HUES48 (cell line): ENCODE measurements around the gene GFOD1.

Experiments used
- H3K27ac ChIP-seq: one replicate; pipeline ENCODE4 v1.7.0; 2013; ENCODE audit warnings: low read depth, low read length, inconsistent platforms
- H3K27me3 ChIP-seq: 2 replicates; pipeline ENCODE4 v1.6.1; 2013; ENCODE audit warnings: mild to moderate bottlenecking, low read length; ENCODE audit not compliant: control insufficient read depth, insufficient read depth
- H3K36me3 ChIP-seq: 2 replicates; pipeline ENCODE4 v1.6.1; 2013; ENCODE audit warnings: low read length; ENCODE audit not compliant: control insufficient read depth, insufficient read depth
- H3K4me1 ChIP-seq: 2 replicates; pipeline ENCODE4 v1.6.1; 2013; ENCODE audit warnings: mild to moderate bottlenecking, low read length; ENCODE audit not compliant: control insufficient read depth, insufficient read depth
- H3K4me3 ChIP-seq: 2 replicates; pipeline ENCODE4 v1.5.1; 2013; ENCODE audit warnings: mild to moderate bottlenecking, low read depth, low read length
- H3K9ac ChIP-seq: 2 replicates; pipeline ENCODE4 v1.6.1; 2013; ENCODE audit warnings: mild to moderate bottlenecking, low read depth, low read length, moderate library complexity
- H3K9me3 ChIP-seq: 2 replicates; pipeline ENCODE4 v1.6.1; 2013; ENCODE audit warnings: low read length; ENCODE audit not compliant: control insufficient read depth, insufficient read depth

Gene GFOD1

DNA sequence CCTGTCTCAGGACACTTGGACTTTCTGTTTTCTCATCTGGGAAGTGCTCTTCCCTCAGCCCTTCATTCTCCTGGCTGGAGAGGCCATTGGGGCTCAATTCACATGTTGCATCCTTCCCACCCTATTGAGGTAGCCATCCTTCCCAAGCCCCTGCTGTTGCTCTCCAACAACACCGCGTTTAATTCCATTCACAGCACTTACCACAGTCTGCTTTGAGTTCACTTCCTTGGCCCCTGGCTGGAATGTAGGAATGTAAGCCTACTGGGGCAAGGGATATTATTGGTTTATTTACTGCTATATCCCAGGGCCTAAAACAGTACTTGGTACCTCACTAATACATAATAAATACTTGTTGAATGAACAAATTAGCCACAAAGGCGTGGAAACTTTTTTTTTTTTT is 6.7 kb upstream of the GFOD1 start:
- peaks cover 7% of the 10 kb centered on the region for H3K27me3 ChIP-seq
- H3K9ac ChIP-seq: no peak overlapping the region
- no peak overlapping the region for H3K27ac ChIP-seq
- no peak overlapping the region for H3K4me3 ChIP-seq
- peaks cover 19% of the 10 kb centered on the region for H3K4me1 ChIP-seq
- H3K36me3 ChIP-seq: no peaks in the 10 kb centered on the region
- H3K9me3 ChIP-seq: no peaks in the 10 kb centered on the region

DNA sequence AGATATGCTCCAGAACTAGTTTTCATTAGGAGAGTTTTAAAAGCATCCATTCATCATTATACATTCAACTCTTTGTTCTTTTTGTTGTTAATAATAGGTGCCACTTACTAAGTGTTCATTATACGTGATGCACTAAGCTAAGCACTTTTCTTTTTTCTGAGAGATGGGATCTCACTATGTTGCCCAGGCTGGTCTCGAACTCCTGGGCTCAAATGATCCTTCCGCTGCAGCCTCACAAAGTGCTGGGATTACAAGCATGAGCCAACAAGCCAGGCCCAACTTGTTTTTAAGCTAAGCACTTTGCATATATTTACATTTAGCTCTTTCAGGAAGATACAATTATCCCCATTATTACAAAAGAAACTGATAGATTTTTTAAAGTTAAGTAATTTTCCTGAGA is 5.7 kb upstream of the GFOD1 start:
- Histone ChIP-seq H3K27ac (no peak overlapping the region), H3K36me3 (no peaks in the 10 kb centered on the region), H3K4me1 (peaks cover 19% of the 10 kb centered on the region), H3K9ac (no peak overlapping the region), H3K9me3 (no peaks in the 10 kb centered on the region), H3K27me3 (peaks cover 16% of the 10 kb centered on the region), H3K4me3 (no peak overlapping the region)

DNA sequence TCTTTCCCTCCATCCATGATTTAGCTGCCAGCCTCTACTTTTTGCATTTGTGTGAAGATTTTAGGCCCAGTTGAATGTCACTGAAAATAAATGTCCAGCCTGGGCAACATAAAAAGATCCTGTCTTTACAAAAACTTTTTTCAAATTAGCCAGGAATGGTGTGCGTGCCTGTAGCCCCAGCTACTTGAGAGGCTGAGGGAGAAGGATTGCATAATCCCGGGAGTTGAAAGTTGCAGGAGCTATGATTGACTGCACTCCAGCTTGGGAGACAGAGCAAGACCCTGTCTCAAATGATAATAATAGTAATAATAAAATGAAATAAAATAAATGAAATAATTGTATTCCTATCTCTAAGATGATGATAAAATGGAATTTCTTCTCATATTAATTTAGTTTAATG is 5.0 kb upstream of the GFOD1 start:
- no peak overlapping the region for H3K27ac ChIP-seq
- no peaks in the 10 kb centered on the region for H3K36me3 ChIP-seq
- peaks cover 16% of the 10 kb centered on the region for H3K27me3 ChIP-seq
- no peaks in the 10 kb centered on the region for H3K9me3 ChIP-seq
- no peak overlapping the region for H3K9ac ChIP-seq
- H3K4me3 ChIP-seq: no peak overlapping the region
- peaks cover 19% of the 10 kb centered on the region for H3K4me1 ChIP-seq

DNA sequence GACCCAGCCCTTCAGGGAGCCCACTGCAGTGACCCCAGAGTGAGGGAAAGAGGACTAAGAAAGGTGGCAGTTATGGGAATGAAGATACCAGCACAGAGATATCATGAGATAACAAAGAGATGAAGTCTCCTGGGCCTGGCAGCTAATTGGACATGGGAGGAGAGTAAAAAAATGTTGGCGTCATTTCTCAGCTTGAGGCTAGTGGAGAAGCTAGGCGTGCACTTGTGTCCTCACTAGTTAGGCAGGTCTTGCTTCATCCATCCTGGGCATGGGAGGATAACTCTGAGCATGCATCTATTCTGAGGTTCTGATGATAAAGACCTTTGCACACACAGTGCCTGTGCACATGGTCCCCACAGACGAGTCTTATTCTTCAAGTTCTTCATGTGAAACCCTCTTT is 4.1 kb upstream of the GFOD1 start:
- H3K4me1 ChIP-seq: peaks cover 15% of the 10 kb centered on the region
- no peak overlapping the region for H3K4me3 ChIP-seq
- no peaks in the 10 kb centered on the region for H3K36me3 ChIP-seq
- H3K9ac ChIP-seq: no peak overlapping the region
- peaks cover 20% of the 10 kb centered on the region for H3K27me3 ChIP-seq
- H3K9me3 ChIP-seq: no peaks in the 10 kb centered on the region
- H3K27ac ChIP-seq: no peak overlapping the region

DNA sequence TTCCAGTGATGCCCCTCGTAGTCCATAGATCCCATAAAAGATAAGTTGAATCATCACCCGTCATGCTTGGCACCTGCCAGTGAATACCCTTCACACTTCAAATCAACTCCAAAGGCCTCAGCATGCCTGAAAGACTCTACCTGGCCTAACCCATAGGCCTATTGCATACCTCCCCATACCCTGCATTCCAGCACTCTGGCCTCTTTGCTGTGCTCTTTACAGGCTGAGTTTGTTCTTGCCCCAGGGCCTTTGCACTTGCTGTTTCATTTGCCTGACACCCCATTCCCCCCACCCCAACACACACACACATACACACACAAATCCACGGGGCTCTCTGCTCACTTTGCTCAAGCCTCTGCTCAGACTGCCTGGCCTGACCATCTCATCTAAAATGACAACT is 3.0 kb upstream of the GFOD1 start:
- Histone ChIP-seq H3K36me3 (no peaks in the 10 kb centered on the region), H3K9me3 (no peaks in the 10 kb centered on the region), H3K27ac (no peak overlapping the region), H3K9ac (no peak overlapping the region), H3K27me3 (peaks cover 31% of the 10 kb centered on the region), H3K4me1 (peaks cover 7% of the 10 kb centered on the region), H3K4me3 (no peak overlapping the region)

DNA sequence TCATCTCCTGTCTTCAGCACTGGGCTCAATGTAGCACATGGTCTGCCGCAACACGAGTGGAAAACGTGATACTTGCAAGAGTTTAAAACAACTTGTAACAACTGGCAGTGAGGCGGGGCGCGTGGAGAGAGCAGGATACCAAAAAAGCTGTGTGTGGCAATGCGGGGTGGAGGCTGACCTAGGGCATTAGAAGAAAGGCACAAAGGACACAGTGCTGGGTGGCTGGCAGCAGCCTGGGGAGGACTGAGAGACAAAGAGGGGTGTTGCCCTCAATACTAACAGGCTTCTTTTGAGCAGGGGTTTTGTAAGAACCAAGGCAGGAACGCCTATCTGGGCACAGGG is 1.5 kb upstream of the GFOD1 start:
- Histone ChIP-seq H3K9ac (no peak overlapping the region), H3K4me3 (no peak overlapping the region)

DNA sequence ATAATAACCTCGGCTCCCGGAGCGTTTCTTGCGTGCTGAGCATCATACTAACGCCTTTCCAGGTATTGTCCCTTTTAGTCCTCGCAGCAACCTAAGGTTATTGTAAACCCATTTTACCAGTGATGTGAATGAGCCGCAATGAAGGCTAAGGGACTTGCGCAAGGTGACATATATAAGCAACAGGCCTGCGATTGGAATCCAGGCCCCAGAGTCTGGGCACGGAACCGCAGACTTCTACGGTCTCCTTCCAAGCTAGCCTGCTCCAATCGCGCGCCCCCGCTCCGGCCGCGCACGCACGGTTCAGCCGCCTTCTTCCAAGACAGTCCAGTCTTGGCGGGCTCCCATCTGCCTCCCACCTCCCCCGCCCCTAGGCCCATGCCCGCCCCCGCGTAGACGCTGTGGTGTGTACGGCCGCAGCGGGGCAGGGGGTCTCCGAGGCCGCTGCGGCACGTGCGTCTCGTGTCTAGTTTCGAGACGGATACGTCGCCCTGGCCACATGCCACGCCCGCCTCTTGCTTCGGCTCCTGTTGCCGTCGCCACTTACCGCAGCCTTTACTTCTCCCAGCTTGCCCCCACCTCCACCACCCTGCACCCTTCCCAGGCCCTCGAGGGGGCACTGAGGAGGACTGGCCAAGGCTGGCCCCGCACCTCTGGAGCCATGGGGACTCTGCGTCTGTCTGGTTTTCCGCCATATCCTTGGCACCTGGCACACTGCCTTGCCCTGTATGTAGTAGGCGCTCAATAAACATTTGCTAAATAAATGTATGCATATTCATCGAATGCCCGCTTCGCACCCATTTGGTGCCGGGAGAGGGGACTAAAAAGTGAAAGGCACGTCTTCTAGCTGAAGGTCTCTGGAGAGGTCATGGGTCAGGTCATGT is 855 bp upstream of the GFOD1 start:
- no peak overlapping the region for H3K9ac ChIP-seq
- H3K9me3 ChIP-seq: no peaks in the 10 kb centered on the region
- no peak overlapping the region for H3K27ac ChIP-seq
- peak overlapping the region; percentile 64 for H3K4me3 ChIP-seq
- no peaks in the 10 kb centered on the region for H3K36me3 ChIP-seq
- peaks cover 50% of the 10 kb centered on the region for H3K27me3 ChIP-seq
- peaks cover 12% of the 10 kb centered on the region for H3K4me1 ChIP-seq

More for the DNA sequence above, 1.5 kb upstream of the GFOD1 start:
- Histone ChIP-seq H3K36me3 (no peaks in the 10 kb centered on the region), H3K27me3 (peaks cover 47% of the 10 kb centered on the region), H3K9me3 (no peaks in the 10 kb centered on the region), H3K27ac (no peak overlapping the region), H3K4me1 (peaks cover 12% of the 10 kb centered on the region)

DNA sequence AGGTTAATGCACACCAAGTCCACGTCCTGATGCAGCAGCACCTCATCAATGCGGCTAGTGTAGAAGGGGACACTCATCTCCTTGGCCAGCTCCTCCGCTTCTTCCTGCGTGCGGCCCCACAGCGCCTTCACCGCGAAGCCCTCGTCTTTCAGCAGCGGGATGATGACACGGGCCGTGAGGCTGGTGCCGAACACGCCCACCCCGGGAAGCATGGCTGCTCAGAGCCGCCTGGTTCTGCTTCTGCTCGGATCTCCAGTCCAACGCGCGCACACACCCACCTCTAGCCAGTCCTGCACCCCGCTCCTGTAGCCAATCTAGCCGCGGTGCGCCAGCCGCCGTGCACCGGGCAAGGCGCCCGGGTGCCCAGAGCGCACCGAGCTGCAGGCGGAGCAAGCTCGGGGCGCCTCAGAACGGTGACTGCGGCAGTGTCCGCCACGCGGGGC is 700 bp downstream of the GFOD1 start:
- Histone ChIP-seq H3K9me3 (no peaks in the 10 kb centered on the region), H3K9ac (no peak overlapping the region; the same call in 1 of the 2 replicates), H3K27ac (no peak overlapping the region), H3K36me3 (no peaks in the 10 kb centered on the region), H3K27me3 (peaks cover 50% of the 10 kb centered on the region), H3K4me3 (peak overlapping the region; percentile 76), H3K4me1 (peaks cover 12% of the 10 kb centered on the region)

DNA sequence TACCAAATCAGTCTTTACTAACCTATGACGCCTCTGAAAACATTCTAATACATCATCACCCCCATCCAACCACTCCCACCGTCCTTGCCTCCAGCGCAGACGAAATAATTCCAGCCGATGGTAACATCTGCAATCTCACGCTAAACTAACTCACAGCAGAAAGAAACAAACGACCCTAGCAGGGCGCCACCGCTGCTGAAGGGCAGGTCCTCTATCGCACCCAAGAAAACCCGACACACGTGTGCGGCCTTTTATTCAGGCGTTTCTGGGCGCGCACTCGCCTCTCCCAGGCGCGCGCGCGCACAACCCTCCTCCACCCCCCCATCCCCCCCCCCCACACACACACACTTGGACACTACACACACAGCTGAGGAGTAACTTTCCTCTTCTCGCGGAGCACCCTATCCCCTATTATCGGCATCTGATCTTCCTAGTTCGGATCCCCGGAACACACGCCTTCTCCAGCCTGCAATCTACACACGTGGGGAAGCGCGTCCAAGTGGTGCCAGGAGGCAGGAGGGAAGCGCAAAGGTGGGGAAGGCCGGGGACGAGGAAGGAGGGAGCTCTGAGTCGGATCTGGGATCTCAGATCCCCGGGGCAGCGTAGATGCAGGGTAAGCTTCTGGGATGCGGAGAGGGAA is 1.4 kb downstream of the GFOD1 start:
- peaks cover 12% of the 10 kb centered on the region for H3K4me1 ChIP-seq
- peaks cover 50% of the 10 kb centered on the region for H3K27me3 ChIP-seq
- no peak overlapping the region for H3K27ac ChIP-seq
- H3K4me3 ChIP-seq: peak overlapping the region; percentile 76
- H3K9ac ChIP-seq: peak overlapping the region; percentile 10; the same call in 1 of the 2 replicates
- no peaks in the 10 kb centered on the region for H3K36me3 ChIP-seq
- no peaks in the 10 kb centered on the region for H3K9me3 ChIP-seq

DNA sequence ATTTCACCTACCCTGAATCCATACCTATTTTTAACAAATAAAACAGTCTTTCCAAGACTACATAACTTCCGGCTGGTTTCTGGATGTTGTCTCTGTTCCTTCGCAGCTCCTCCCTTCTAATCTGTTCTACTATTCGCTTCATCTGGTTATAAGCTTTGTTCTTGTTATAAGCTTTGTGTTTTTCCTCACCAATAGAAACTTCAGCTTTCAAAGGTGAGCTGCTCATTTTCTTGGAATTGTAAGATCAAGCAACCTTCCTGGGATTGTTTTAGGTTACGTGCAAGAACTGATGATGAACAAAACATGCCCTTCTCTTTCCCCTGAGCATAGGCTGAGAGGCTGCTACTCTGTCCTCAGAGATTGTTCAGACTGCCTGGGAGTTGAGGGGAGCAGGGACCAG is 2.1 kb downstream of the GFOD1 start:
- H3K9ac ChIP-seq: peak overlapping the region; percentile 10; the same call in 1 of the 2 replicates
- H3K4me3 ChIP-seq: peak overlapping the region; percentile 76
- H3K27ac ChIP-seq: no peak overlapping the region
- no peaks in the 10 kb centered on the region for H3K36me3 ChIP-seq
- H3K9me3 ChIP-seq: no peaks in the 10 kb centered on the region
- H3K27me3 ChIP-seq: peaks cover 50% of the 10 kb centered on the region
- peaks cover 12% of the 10 kb centered on the region for H3K4me1 ChIP-seq

DNA sequence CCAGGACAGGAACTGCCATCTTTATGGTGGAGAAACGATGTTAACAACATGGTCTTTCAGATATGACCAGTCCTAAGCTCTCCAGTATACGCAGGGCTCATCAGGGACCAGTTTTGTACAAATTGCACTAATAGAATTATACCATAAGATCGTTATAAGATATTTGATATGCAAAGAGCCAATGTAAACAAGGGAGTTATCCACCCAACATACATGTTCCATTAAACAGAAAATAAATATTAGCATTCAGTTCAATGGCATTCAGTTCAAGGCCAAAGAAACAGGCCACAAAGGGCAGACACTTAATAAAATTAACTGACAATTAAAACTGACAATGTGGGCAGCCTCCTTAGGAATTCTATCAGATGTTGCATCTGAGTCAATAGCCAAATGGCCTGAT is 2.6 kb downstream of the GFOD1 start:
- peaks cover 50% of the 10 kb centered on the region for H3K27me3 ChIP-seq
- H3K36me3 ChIP-seq: no peaks in the 10 kb centered on the region
- no peak overlapping the region for H3K27ac ChIP-seq
- H3K4me3 ChIP-seq: peak overlapping the region; percentile 76
- H3K9ac ChIP-seq: no peak overlapping the region
- no peaks in the 10 kb centered on the region for H3K9me3 ChIP-seq
- peaks cover 12% of the 10 kb centered on the region for H3K4me1 ChIP-seq
